RWPE1 (cell line): Measurements from ENCODE around the gene PCDH9.
A peak's percentile ranks its signal among the peaks of the same experiment; 100 is the strongest.

Experiments
- CTCF ChIA-PET: fragments of 350-600 bp; sonication (Branson Sonifier 250); formaldehyde crosslinking; extraction: SDS; loops from one replicate; lab custom pipeline; 2021; lab: Yijun Ruan, JAX
- POLR2A ChIA-PET: fragments of 400-600 bp; formaldehyde crosslinking; extraction: SDS; loops from one replicate; lab custom pipeline; 2020; ENCODE audit warnings: antibody characterized with exemption; ENCODE audit not compliant: low non-redundant PET; lab: Yijun Ruan, JAX
- DNase-seq: peaks from one replicate; pipeline ENCODE4 v3.0.0; 2012; ENCODE audit warnings: low spot score
- H3K27ac ChIP-seq: fragments of 450-650 bp; 2 replicates; pipeline ENCODE4 v1.5.1; 2017
- CTCF ChIP-seq: fragments of 450-650 bp; conservative IDR thresholded peaks from 2 replicates; pipeline ENCODE4 v1.5.1; 2017; ENCODE audit warnings: low read depth, mild to moderate bottlenecking

Gene PCDH9

GRCh38 chr13:66995203-66995611 is 234.9 kb downstream of the PCDH9 start:
- no peak for DNase-seq
- ChIA-PET CTCF (no interaction called here), POLR2A (no interaction called here)
- H3K27ac ChIP-seq, result no peak overlapping the region
- no peak for TF ChIP-seq CTCF

GRCh38 chr13:66994517-66995202 is 235.5 kb downstream of the PCDH9 start:
- no peak for DNase-seq
- no peak for TF ChIP-seq CTCF
- CTCF ChIA-PET, result interaction anchor here (1.8 kb wide), 1 partner anchor 9 kb away, joined by 3 read pairs; no protein-coding TSS in a partner anchor
- POLR2A ChIA-PET, result no interaction called here
- H3K27ac ChIP-seq, result peak overlapping the region; percentile 44

- CTCF ChIA-PET, result interaction anchor here (0.8 to 1.8 kb wide), 2 partner anchors 9 to 375 kb away, joined by 3 read pairs; no protein-coding TSS in a partner anchor
- TF ChIP-seq CTCF, result peak; percentile 57
- POLR2A ChIA-PET, result no interaction called here
- peak; percentile 18 for DNase-seq
- H3K27ac ChIP-seq, result peak overlapping the region; percentile 44
Observed at GRCh38 chr13:66994097-66994496, 236.0 kb downstream of the PCDH9 start.

DNA sequence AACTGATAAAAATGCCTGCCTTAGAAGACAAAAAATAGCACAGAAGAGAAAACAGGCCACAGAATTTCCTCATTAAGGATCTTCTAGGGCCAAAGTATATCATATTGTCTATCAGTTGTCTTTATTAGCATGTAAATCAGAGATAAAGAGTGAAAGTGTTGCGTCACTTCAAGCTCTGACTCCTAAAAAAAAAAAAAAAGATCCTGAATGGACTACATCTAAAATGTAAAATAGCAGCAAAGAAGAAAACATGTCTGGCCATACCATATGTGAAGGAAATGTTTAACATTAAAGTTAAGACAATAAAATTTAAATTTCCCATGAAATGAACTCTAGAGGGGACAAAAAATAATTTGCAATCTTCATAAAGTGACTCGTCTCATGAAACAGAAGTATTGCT is 237.4 kb downstream of the PCDH9 start:
- no peak for DNase-seq
- CTCF ChIA-PET, result no interaction called here
- no peak overlapping the region for H3K27ac ChIP-seq
- TF ChIP-seq CTCF, result no peak
- POLR2A ChIA-PET, result no interaction called here

GRCh38 chr13:66992183-66992582 is 238.0 kb downstream of the PCDH9 start:
- no peak overlapping the region for H3K27ac ChIP-seq
- POLR2A ChIA-PET, result no interaction called here
- CTCF ChIA-PET, result no interaction called here
- no peak for DNase-seq
- no peak for TF ChIP-seq CTCF

GRCh38 chr13:66984241-66984640 is 245.9 kb downstream of the PCDH9 start:
- ChIA-PET POLR2A (no interaction called here), CTCF (no interaction called here)
- H3K27ac ChIP-seq, result no peak overlapping the region
- no peak for DNase-seq
- no peak for TF ChIP-seq CTCF
